HUES48 (cell line): Measurements from ENCODE around the gene RABGAP1L.

Experiments
- H3K27ac ChIP-seq: one replicate; pipeline ENCODE4 v1.7.0; 2013; ENCODE audit warnings: low read depth, low read length, inconsistent platforms
- H3K27me3 ChIP-seq: 2 replicates; pipeline ENCODE4 v1.6.1; 2013; ENCODE audit warnings: mild to moderate bottlenecking, low read length; ENCODE audit not compliant: control insufficient read depth, insufficient read depth
- H3K36me3 ChIP-seq: 2 replicates; pipeline ENCODE4 v1.6.1; 2013; ENCODE audit warnings: low read length; ENCODE audit not compliant: control insufficient read depth, insufficient read depth
- H3K4me1 ChIP-seq: 2 replicates; pipeline ENCODE4 v1.6.1; 2013; ENCODE audit warnings: mild to moderate bottlenecking, low read length; ENCODE audit not compliant: control insufficient read depth, insufficient read depth
- H3K4me3 ChIP-seq: 2 replicates; pipeline ENCODE4 v1.5.1; 2013; ENCODE audit warnings: mild to moderate bottlenecking, low read depth, low read length
- H3K9ac ChIP-seq: 2 replicates; pipeline ENCODE4 v1.6.1; 2013; ENCODE audit warnings: mild to moderate bottlenecking, low read depth, low read length, moderate library complexity
- H3K9me3 ChIP-seq: 2 replicates; pipeline ENCODE4 v1.6.1; 2013; ENCODE audit warnings: low read length; ENCODE audit not compliant: control insufficient read depth, insufficient read depth

Gene RABGAP1L

DNA sequence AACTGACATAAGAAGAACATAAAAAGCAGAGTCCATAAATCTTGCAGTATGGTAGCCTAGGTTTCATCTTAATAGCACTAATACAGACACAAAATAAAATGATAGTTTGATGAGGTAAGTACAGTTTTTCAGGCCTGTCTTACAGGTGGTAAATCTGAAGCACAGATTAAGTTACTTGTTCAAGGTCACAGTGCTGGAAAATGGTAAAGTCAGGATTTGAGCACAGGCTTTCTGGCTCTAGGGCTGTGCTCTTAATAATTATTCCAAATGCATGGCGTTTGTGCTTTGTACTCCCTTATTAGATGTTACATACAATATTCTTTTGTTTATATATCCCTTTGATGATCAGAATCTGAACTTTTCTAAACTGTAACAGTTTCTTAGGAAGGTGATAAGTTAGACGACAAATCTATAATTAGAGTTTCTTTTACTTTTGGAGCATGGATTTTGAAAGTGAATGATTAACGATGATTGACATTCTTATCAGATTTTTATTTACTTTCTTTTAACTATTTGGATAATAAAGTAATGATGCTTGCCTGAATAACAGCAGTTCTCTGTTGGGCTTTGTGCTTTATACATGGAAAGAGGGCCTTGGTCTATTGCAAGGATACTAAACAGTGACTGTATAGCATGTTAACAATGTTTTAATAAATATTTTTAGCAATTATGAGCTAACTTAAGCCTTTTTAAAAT, 738.9 kb downstream of the RABGAP1L start:
- Histone ChIP-seq H3K27ac (no peak overlapping the region), H3K9me3 (no peaks in the 10 kb centered on the region), H3K4me3 (no peak overlapping the region), H3K36me3 (peaks cover 79% of the 10 kb centered on the region), H3K27me3 (no peaks in the 10 kb centered on the region), H3K9ac (no peak overlapping the region), H3K4me1 (peaks cover 39% of the 10 kb centered on the region)

- Histone ChIP-seq H3K36me3 (peaks cover 77% of the 10 kb centered on the region), H3K9ac (no peak overlapping the region), H3K27me3 (no peaks in the 10 kb centered on the region), H3K27ac (no peak overlapping the region), H3K4me3 (no peak overlapping the region), H3K4me1 (peaks cover 39% of the 10 kb centered on the region), H3K9me3 (no peaks in the 10 kb centered on the region)
These were observed 741.0 kb downstream of the RABGAP1L start for GRCh38 chr1:174900317-174900716.

DNA sequence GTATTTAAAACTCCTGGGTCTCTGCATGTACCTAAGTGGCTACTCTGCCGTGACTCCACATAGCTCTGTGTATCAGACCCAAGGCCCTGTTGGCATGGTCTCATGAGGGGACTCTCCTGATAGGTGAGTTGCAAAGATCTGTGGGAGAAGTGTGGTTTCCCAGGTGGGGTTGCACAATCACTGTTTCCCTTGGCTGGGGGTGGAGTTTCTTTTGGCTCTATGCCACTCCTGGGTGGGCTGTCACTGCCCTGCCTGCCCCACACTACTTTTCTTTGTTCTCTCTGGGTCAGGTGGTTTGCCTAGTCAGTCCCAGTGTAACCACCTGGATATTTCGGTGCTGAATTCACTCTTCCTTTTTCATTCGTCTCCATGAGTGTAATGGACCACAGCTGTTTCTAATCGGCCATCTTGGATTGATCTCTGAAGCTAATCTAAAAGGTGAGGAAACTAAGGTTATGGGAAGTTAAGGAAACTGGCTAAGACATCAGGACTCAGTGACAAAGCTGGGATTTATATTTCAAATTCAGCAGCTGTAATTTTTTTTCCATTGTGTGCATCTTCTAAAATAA, 743.3 kb downstream of the RABGAP1L start:
- Histone ChIP-seq H3K27ac (no peak overlapping the region), H3K9ac (no peak overlapping the region), H3K9me3 (no peaks in the 10 kb centered on the region), H3K27me3 (no peaks in the 10 kb centered on the region), H3K4me3 (no peak overlapping the region), H3K4me1 (peaks cover 39% of the 10 kb centered on the region), H3K36me3 (peaks cover 87% of the 10 kb centered on the region)

DNA sequence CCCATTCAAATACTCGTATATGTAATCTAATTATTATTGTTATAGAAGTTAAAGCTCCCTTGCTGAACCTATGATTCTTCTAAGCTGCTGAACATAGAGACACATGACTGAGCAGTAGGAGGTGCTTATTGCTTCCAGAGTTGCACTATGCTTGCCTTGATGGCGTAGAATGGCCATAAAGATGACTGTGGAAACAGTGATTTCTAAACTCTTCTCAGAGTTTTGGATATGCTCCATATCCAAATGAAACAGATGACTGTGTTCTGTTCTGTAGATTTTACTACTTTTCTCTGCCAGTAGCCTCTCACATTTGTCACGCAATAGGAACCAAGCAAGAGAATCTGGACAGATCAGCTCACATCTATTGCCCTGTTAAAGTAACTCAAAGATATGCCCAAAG, 752.3 kb downstream of the RABGAP1L start:
- Histone ChIP-seq H3K4me3 (no peak overlapping the region), H3K36me3 (peaks cover 64% of the 10 kb centered on the region), H3K27ac (no peak overlapping the region), H3K9ac (no peak overlapping the region), H3K4me1 (no peaks in the 10 kb centered on the region), H3K27me3 (no peaks in the 10 kb centered on the region), H3K9me3 (no peaks in the 10 kb centered on the region)

DNA sequence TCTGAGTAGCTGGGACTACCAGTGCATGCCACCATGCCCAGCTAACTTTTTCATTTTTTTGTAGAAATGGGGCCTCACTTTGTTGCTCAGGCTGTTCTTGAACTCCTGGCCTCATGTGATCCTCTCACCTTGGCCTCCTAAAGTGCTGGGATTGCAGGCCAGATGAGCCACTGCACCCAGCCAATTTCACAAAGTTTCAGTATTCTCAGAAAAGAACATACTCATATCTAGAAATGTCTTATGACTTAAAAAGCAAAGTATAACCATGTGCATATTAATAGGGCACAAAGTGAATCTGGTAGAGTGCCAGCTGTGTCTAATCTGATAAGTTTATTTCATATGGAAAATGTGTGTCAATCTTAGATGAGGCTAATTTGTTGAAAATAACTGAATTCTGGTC, 752.9 kb downstream of the RABGAP1L start:
- H3K4me1 ChIP-seq, result no peaks in the 10 kb centered on the region
- no peak overlapping the region for H3K4me3 ChIP-seq
- H3K9me3 ChIP-seq, result no peaks in the 10 kb centered on the region
- no peak overlapping the region for H3K9ac ChIP-seq
- peaks cover 64% of the 10 kb centered on the region for H3K36me3 ChIP-seq
- H3K27me3 ChIP-seq, result no peaks in the 10 kb centered on the region
- H3K27ac ChIP-seq, result no peak overlapping the region

DNA sequence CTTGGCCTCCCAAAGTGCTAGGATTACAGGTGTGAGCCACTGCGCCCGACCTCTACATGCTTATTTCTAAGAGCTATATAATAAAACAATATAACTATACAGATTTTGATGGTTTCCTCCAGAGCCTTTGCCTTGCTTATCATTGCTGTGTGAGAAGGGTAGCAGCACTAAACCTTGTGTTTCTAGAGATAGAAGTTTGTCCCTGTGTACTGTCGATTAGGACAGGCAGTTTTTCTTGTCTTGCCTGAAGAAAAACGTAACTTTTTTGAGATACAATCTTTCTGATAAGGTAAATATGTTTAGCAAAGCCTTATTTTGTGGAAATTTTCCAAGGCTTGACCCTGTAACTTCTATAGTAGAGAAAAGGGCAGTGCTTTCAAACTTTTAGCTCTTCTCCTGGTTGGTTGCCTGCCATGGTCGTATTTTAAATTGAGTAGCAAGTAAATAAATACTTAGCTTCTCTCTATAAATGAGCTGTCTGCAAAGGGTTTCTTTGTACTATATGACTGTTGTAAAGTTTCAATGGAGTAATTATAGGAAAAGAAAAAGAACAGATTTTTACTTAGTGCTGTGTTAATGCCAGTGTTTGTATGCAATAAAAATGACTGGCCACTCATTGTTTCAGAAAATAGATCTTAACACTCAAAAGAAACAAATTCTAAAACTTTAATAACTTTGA, 754.0 kb downstream of the RABGAP1L start:
- H3K36me3 ChIP-seq, result peaks cover 55% of the 10 kb centered on the region
- H3K9ac ChIP-seq, result no peak overlapping the region
- H3K4me3 ChIP-seq, result no peak overlapping the region
- H3K27ac ChIP-seq, result no peak overlapping the region
- H3K4me1 ChIP-seq, result no peaks in the 10 kb centered on the region
- no peaks in the 10 kb centered on the region for H3K27me3 ChIP-seq
- H3K9me3 ChIP-seq, result no peaks in the 10 kb centered on the region

DNA sequence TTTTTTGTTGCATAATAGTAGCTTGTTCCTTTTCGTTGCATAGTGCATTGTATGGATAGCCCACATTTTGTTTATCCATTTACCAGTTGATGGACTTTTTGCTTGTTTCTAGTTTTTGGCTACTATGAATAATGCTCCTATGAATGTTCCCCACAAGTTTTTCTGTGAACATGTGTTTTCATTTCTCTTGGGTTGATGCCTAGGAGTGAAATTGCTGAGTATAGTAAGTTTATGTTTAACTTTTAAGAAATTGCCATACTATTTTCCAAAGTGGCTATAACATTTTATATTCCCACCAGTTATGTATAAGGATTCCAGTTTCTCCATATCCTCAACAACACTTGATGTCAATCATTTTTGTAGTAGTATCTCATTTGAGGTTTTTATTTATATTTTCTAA, 755.7 kb downstream of the RABGAP1L start:
- H3K4me3 ChIP-seq, result no peak overlapping the region
- H3K9me3 ChIP-seq, result no peaks in the 10 kb centered on the region
- no peak overlapping the region for H3K27ac ChIP-seq
- H3K9ac ChIP-seq, result no peak overlapping the region
- no peaks in the 10 kb centered on the region for H3K27me3 ChIP-seq
- peaks cover 53% of the 10 kb centered on the region for H3K36me3 ChIP-seq
- no peaks in the 10 kb centered on the region for H3K4me1 ChIP-seq

- Histone ChIP-seq H3K36me3 (peaks cover 39% of the 10 kb centered on the region), H3K27me3 (no peaks in the 10 kb centered on the region), H3K9ac (no peak overlapping the region), H3K27ac (no peak overlapping the region), H3K4me1 (no peaks in the 10 kb centered on the region), H3K4me3 (no peak overlapping the region), H3K9me3 (no peaks in the 10 kb centered on the region)
These were observed 757.5 kb downstream of the RABGAP1L start for GRCh38 chr1:174916846-174917245.

GRCh38 chr1:174920093-174920492, 760.8 kb downstream of the RABGAP1L start:
- Histone ChIP-seq H3K9me3 (no peaks in the 10 kb centered on the region), H3K27me3 (no peaks in the 10 kb centered on the region), H3K27ac (no peak overlapping the region), H3K4me3 (no peak overlapping the region), H3K9ac (no peak overlapping the region), H3K36me3 (peaks cover 52% of the 10 kb centered on the region), H3K4me1 (no peaks in the 10 kb centered on the region)

DNA sequence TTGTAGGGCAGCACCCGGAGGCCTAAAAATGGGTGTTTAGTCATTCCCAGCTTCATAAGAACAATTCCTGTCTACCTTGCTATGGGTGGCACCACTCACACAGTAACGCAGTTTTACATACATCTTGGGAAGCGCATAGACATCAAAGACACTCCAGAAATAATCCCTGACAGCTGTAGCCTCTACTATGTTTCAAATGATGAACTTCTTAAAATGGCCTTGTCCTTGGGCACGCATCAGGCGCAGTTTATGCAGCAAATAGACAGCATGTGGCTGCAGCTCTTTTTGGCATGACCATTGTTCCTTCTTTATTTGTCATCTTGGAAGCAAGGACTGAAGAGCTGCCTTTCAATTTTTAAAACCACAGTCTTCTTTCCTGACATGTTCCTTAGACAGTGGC, 762.8 kb downstream of the RABGAP1L start:
- no peak overlapping the region for H3K9ac ChIP-seq
- H3K27ac ChIP-seq, result no peak overlapping the region
- H3K9me3 ChIP-seq, result no peaks in the 10 kb centered on the region
- H3K36me3 ChIP-seq, result peaks cover 46% of the 10 kb centered on the region
- no peaks in the 10 kb centered on the region for H3K4me1 ChIP-seq
- H3K4me3 ChIP-seq, result no peak overlapping the region
- H3K27me3 ChIP-seq, result no peaks in the 10 kb centered on the region

GRCh38 chr1:174923820-174924219, 764.5 kb downstream of the RABGAP1L start:
- no peak overlapping the region for H3K4me3 ChIP-seq
- no peaks in the 10 kb centered on the region for H3K9me3 ChIP-seq
- no peak overlapping the region for H3K27ac ChIP-seq
- peaks cover 57% of the 10 kb centered on the region for H3K36me3 ChIP-seq
- no peaks in the 10 kb centered on the region for H3K27me3 ChIP-seq
- H3K4me1 ChIP-seq, result no peaks in the 10 kb centered on the region; the same call in 1 of the 2 replicates
- no peak overlapping the region for H3K9ac ChIP-seq
